RKO (cell line): ENCODE data around the gene PIP.
"Not testable (repeated sequence)": the region's sequence is repeated elsewhere in the genome, so short reads cannot be mapped to it uniquely, and the experiment has no call there.

Experiments
- DNase-seq: peaks from one replicate; pipeline ENCODE4 v3.0.0-alpha.2; 2016; ENCODE audit warnings: low spot score

PIP gene, protein sequence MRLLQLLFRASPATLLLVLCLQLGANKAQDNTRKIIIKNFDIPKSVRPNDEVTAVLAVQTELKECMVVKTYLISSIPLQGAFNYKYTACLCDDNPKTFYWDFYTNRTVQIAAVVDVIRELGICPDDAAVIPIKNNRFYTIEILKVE

DNA sequence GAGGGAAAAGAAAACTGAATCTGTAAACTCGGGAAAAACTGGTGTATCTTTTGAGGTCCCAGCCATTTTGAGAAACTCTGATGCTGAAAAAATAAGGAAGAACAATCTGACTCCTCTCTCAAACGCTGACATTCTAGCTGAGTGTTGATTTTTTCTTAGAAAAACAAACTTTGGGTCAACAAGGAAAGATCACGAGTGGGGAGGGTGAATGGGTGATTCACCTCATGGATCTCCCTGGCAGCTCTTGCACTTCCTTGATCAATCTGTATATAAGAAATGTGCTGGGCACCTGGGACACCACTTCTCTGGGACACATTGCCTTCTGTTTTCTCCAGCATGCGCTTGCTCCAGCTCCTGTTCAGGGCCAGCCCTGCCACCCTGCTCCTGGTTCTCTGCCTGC lies at the start of gene PIP:
Gene PIP, plus strand, starts transcription at position 297 of the 400 bp plus-strand sequence. Its CDS starts 40 bp downstream, at position 337.
- DNase-seq = no peak

DNA sequence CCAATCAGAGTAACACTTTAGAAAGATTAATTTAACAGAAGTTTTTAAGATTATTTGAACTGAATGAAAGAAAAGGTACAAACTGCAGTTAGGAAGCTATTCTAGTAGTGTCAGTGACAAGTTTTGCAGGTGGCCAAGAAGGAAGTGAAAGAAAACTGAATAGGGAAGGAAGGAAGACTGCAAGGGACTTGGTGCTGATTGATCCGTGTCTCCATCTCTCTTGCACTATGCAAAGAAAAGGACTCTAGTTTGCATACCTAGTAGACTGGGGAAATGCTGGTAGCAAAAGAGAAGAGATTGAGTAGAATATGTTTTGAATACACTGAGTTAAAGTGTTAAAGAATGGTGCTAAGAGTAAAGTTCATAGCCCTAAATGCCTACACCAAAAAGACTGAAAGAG lies 46.8 kb upstream of the PIP start:
- no peak for DNase-seq

DNA sequence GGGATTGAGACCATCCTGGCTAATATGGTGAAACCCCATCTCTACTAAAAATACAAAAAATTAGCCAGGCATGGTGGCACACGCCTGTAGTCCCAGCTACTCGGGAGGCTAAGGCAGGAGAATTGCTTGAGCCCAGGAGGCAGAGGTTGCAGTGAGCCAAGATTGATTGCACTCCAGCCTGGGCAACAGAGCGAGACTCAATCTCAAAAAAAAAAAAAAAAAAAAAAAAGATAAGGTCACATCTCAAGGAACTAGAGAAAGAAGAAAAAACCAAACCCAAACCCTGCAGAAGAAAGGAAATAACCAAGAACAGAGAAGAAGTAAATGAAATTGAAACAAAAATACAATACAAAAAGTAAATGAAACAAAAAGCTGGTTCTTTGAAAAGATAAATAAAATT lies 46.3 kb upstream of the PIP start:
- DNase-seq = not testable (repeated sequence)

DNA sequence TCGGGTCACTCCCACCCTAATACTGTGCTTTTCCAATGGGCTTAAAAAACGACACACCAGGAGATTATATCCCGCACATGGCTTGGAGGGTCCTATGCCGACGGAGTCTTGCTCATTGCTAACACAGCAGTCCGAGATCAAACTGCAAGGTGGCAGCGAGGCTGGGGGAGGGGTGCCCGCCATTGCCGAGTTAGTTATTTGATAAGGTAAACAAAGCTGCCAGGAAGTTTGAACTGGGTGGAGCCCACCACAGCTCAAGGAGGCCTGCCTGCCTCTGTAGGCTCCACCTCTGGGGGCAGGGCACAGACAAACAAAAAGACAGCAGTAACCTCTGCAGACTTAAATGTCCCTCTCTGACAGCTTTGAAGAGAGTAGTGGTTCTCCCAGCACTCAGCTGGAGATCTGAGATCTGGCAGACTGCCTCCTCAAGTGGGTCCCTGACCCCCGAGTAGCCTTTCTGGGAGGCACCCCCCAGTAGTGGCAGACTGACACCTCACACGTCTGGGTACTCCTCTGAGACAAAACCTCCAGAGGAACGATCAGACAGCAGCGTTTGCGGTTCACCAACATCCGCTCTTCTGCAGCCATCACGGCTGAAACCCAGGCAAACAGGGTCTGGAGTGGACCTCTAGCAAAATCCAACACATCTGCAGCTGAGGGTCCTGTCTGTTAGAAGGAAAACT lies 43.2 kb upstream of the PIP start:
- DNase-seq = not testable (repeated sequence)

DNA sequence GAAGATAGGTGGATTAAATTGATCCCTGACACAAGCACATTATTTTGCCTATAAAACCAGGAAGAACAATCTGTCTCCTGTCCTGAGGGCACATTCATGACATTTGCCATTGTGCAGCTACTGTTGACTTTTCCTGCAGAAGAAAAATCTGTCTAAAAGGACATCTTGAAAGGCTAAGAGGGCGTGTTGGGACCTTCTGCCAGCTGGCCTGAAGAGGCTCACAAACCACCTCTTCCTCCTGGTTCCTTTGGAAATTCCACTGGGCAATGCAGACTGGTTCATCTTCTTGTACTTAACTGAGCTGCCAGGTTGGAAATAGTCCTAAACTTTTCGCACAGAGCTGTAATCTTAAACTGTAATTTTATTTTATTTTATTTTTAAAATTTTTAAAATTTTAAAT lies 35.7 kb upstream of the PIP start:
- no peak for DNase-seq

DNA sequence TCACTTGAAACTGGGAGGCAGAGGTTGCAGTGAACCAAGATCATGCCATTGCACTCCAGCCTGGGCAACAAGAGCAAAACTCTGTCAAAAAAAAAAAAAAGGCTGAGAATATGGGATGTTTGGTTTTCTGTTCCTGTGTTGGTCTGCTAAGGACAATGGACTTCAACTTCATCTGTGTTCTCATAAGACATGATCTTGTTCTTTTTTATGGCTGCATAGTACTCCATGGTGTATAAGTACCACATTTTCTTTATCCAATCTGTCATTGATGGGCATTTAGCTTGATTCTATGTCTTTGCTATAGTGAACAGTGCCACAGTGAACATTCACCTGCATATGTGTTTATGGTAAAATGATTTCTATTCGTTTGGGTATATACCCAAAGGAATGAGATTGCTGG lies 32.3 kb upstream of the PIP start:
- not testable (repeated sequence) for DNase-seq

DNA sequence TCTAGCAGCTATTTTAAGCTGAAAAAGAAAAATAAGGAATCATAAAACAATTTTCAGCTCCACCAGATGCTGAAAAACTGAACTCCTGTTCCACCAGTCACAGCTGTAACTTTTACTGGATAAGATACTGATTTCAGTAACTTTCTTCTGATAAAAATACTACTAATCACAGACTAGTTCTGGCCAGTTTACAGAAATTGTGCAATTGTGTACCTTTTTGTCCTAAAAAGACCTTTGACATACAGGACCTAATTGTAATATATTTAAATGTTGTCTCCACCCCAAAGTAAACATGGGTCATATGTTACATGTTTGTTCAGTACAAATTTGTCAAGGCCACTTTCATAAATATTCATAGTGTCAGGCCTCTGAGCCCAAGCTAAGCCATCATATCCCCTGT lies 27.1 kb upstream of the PIP start:
- DNase-seq = no peak

DNA sequence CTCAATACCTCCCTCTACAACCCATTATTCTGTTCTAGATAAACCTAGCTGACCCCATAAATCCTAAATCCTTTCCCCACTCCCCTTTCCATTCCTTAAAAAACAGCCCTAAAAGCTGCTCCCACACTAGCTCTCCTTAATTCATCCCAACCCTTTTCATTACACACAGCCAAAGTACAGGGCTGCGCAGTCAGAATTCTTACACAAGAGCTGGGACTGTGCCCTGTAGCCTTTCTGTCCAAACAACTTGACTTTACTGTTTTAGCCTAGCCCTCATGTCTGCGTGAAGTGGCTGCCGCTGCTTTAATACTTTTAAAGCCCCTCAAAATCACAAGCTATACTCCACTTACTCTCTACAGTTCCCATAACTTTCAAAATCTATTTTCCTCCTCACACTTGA lies 23.9 kb upstream of the PIP start:
- not testable (repeated sequence) for DNase-seq

DNA sequence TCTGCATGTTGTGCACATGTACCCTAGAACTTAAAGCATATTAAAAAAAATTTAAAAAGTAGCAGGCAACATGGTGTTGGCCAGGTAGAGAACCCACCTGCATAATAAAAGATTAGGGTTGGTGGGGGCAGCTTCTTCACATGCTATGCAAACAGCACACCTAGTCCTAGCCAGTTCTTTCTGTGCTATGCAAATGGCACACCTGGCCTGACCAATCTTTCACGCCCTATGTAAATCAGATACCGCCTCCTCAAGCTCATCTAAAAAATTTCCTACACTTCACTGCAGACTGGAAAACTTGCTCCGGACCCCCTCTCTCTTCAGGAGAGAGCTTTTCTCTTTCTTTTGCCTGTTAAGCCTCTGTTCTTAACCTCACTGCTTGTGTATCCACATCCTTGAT lies 14.5 kb upstream of the PIP start:
- DNase-seq = no peak

DNA sequence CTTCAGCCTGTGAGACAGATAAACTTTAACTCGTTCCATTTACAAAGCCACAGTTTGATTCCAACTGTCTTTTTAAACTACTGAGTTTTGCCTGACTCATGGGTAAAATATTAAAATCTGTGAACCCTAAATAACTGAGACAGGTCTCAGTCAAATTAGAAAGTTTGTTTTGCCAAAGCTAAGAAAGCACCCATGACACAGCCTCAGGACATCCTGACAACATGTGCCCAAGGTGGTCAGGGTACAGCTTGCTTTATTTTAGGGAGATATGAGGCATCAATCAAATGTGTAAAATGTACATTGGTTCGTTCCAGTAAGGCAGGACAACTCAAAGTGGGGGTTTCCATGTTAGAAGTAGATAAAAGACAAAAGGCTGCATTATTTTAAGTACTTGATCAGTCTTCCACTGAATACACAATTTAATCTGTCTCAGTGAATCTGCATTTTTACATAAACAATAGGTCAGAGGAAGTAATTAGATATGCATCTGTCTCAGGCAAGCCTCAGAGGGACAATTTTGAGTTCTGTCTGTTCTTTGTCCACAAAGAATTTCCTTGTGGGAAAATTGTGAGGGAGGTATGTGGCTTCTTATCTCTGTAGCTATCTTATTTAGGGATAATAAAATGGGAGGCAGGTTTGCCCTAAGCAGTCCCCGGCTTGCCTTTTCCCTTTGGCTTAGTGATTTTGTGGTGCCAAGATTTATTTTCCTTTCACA lies 11.0 kb upstream of the PIP start:
- no peak for DNase-seq

DNA sequence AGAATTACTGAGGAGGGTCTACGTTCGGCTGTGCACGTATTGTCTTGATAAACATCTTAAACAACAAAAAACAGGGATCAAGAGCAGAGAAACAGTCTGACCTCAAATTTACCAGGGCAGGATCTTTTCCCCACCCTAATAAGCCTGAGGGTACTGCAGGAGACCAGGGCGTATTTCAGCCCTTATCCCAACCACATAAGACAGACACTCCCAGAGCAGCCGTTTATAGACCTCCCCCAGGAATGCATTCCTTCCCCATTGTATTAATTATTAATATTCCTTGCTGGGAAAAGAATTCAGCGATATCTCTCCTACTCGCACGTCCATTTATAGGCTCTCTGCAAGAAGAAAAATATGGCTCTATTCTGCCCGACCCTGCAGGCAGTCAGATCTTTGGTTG lies 8.6 kb upstream of the PIP start:
- not testable (repeated sequence) for DNase-seq

DNA sequence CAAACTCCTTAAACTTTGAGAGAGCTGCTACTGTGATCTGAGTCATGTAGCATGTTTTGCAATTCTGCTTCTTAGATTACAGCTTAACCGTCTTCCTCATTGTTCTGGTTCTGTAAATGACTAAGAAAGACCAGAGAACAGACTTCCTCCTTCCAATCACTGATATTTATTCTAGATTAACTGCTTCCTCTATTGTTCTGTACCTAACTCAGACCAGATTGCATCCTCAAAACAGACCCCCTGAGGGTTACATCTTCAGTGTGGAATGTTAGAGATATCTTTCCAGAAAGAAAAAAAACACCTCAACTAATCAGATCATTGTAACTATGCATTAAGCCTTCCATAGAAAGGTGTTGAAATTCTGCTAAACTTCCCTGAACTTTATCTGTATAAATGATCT lies 5.7 kb upstream of the PIP start:
- no peak for DNase-seq

DNA sequence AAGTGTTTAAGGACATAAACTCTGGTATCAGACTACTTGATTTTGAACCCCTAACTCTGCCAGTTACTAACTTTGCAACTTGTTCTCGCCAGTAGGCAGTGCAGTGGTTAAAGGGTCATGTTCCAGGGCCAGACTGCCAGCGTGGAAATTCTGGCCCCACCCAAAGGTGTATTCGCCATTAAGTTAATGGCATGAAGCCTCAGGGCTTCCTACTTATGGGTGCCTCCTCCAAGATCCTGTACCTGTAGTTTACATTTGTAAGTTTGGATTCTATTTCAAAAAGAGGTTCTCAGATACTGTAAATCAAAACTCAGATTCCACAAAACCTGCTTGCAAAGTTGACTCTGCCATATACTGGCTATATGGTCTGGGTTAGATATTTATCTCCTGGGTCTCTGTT lies 2.8 kb upstream of the PIP start:
- DNase-seq = no peak

DNA sequence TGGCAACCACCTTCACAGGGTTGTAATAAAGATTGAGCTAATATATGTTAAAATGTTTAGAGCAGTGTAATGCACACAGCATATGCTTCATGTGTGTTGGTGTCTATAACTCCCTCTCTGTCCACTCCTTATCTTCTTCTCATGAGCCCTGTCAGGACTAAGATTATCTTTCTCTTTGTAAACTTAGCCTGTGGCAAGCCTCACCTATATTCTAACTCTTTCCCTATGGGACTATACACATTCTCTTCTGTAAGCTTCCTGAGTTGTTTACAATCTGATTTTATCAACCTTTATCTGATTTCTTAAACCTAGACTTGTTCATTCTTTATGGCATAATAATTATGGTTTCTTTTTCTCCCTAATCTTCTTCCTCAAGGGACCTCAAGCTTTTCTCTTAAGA lies 2.4 kb upstream of the PIP start:
- DNase-seq = no peak

DNA sequence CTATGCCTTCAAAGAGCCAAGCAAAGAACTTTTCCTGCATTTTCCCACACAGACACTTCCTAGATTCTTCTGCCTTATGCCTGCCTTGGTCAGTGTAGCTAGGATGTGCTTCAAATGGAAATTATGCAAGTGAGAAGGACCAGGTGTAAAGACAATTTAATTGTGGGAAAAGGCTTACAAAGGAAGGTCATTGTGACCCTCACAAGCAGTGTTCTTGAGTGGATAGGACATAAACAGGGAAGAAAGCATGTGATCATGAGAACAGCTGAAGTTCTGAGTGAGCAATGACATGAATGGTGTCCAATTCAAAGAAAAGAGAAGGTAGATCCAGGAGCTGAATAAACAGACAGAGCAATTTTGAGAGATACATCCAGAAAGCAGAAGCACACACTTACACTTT lies 1.3 kb upstream of the PIP start:
- DNase-seq = no peak

DNA sequence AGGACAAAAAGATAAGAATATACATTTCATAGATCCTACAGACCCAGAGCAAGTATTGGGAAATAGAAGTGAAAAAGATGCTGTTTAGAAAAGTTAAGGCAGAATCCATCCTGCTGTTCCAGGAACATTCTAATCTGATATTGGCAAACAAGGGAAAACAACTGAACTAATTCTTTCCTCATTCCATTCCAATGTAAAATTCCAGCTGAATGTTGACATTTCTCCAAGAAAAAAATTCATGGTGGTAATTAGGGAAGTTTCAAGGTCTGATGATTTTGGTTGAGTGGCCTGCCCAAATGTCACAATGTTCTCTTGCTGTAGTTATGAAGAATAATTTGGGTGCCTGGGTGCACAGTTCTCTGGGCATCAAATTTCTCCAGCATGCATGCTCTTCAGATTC lies 15.2 kb downstream of the PIP start:
- DNase-seq = no peak

DNA sequence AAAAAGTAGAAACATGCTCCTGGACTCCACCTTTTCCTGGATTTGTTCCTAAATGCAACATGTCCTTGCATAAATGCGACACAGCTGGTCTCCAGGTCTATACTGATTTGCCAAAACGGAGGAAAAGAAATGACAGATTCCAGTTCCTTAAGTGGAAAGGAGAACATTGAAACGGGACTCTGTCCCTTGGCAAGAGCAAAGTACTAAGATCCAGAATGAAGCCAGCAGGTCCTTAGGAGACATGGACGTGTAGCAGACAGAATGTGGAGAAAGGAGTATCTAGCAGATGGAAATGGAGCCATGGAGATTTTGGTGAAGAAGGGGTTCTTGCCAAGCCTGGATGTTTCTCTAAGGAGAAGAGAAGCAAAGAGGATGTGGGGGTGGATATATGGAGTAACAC lies 16.2 kb downstream of the PIP start:
- DNase-seq = no peak

DNA sequence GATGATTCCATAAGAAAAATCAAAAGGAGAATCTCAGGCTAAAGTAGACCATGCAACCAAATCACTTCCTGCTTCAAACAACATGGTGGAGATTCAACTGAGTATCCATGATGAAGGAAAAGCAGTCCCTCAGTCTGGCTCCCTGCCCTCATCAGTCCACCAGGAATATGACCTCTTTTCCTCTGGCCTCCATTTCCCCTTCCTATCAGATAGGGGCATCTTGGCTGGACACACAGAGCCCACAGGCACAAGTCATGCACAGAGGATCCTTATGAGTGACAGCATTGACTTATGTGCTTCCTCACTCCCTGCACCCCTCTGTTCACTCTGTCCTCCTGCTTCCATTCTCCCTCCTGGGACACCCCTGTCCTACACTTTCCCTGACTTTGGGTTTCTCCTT lies 16.8 kb downstream of the PIP start:
- DNase-seq = no peak

DNA sequence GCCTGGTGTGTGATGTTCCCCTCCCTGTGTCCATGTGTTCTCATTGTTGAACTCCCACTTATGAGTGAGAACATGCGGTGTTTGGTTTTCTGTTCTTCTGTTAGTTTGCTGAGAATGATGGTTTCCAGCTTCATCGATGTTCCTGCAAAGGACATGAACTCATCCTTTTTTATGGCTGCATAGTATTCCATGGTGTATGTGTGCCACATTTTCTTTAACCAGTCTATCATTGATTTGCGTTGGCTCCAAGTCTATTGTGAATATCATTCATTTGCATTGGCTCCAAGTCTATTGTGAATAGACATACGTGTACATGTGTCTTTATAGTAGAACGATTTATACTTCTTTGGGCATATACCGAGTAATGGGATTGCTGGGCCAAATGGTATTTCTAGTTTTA lies 18.8 kb downstream of the PIP start:
- DNase-seq = not testable (repeated sequence)

DNA sequence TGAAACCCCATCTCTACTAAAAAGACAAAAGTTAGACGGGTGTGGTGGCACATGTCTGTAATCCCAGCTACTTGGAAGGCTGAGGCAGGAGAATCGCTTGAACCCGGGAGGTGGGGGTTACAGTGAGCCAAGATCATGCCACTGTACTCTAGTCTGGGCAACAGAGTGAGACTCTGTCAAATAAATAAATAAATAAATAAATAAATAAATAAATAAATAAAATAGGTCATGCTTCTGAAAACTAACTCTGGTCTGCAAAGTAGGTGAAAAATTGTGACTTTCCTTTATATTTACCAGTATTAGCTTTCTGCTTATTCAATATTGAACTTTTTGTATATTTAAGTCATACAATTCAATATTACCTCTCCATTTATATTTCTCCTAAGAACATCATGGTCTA lies 26.7 kb downstream of the PIP start:
- DNase-seq = not testable (repeated sequence)

DNA sequence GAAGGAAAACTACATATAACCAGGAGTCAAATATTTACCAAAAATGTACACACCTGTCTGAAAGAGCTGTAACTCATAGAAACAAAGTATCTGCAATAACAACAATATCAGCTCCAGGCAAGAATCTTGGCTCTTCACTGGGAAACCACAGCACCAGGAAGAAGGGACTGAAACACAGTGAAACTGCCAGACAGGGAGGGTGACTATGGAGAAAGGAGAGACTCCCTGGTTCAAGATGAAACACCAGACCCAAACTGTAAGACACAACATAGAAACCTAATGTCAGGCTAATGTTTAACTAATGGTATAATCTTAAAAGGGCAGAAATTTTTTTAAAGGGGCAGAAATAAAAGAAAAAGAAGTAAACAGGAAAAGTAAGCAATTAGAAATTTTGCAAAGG lies 39.8 kb downstream of the PIP start:
- no peak for DNase-seq

DNA sequence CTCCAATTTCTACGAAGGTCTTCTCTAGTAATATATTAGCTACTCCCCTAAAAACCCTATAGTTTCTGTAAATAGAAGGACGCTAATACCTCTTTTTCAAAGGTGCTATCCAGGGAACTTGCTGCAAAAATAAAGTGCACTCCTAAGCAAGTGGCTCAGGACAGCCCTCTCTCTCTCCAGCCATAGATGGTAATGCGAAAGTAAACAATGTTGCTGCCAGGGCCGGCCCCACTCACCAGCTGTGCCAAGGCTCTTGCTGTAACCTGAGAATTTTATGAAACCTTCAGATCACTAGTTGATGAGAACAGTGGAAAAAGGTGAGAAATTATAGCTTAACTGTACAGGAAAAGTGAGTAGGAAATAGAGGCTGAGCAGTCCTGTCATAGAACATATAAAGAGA lies 40.5 kb downstream of the PIP start:
- DNase-seq = no peak

DNA sequence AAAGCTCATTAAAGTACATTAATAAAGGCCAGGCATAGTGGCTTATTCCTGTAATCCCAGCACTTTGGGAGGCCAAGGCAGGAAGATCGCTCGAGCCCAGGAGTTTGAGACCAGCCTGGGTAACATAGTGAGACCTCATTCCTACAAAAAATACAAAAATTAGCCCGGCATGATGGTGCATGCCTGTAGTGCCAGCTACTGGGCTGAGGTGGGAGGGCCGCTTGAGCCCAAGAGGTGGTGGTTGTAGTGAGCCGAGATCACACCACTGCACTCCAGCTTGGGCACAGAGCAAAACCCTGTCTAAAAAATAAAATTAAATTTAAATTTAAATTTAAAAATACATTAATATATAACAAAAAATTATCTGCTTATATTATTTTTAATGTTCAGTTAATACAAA lies 44.3 kb downstream of the PIP start:
- no peak for DNase-seq
